Esophagus mucosa (tissue), 1 donor: ENCODE data around the gene OIP5. TPM values are rescaled to one million over a fixed set of nuclear protein-coding genes. Genes with fewer than 3 reads are reported as not detected.
"Not testable (repeated sequence)": the region's sequence is repeated elsewhere in the genome, so short reads cannot be mapped to it uniquely, and the experiment has no call there.

Experiments used
- ATAC-seq: fragments of 200-7000 bp; cut with Tn5 transposase; one replicate; pipeline ENCODE4 v1.9.1; 2020
- total RNA-seq: library from RNA; stranded (reverse); gene quantifications from one replicate; pipeline ENCODE4 v1.2.4, GENCODE V29; 2023
- donor health status: DM: yes; HTN: yes; CAD: no.

OIP5 gene
- total RNA-seq, result 6.4 TPM

GRCh38 chr15:41332194-41333025 lies at the start of gene OIP5, which contains the start of gene NUSAP1:
OIP5 (minus strand) TSS chr15:41332591; CDS start chr15:41332561, 30 bp downstream.
NUSAP1 (plus strand) TSS chr15:41332881; CDS start chr15:41332958, 77 bp downstream.
- peak; percentile 99 for ATAC-seq

GRCh38 chr15:41377978-41378377 lies 45.6 kb upstream of the OIP5 start:
- no peak for ATAC-seq

- no peak for ATAC-seq
Measured at GRCh38 chr15:41367418-41367817, 35.0 kb upstream of the OIP5 start.

- no peak for ATAC-seq
Measured at GRCh38 chr15:41354371-41354770, 22.0 kb upstream of the OIP5 start.

DNA sequence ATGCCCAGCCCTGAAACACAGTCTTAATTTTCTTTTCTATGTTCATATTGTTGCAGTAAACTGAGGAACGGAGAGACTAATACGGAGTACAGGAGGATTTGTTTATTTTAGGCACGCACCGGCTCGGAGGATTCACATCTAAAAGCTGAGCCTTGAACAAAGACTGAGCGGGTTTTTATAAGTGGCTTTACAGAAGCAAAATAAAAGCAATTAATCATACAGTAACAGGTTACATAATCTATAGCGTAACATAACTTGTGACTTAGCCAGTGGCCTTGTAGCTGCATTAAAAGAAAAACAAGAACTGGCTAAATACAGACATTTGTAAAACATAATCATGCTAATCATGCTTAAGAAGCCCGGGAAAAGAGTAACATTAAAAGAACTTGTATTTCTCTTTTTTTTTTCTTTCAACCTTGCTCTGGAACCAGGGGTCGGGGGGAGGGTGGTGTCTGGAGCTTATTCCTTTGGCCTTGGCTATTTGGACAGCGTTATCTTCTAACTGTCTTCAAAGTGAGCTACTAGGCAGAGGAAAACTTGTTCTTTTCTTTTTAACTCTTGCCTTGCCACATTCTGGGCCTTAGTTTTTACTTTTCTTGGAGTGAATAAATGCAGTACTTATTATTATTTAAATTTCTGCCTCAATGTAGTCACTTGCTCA lies 17.8 kb upstream of the OIP5 start:
- no peak for ATAC-seq

DNA sequence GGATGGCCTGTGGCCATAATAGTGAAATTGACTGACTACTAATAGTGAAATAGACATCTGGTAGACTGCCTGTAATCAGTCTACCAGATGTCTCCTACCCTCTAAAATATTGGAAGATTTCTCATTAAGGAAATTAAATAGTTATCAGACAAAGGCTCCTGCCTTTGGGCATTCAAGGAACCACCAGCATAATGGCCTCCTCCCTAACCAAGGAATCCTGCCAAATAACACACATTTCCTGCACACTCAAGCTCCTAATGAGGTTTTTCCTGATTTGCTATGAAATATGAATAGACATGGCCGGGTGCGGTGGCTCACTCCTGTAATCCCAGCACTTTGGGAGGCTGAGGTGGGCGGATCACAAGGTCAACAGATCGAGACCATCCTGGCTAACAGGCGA lies 14.8 kb upstream of the OIP5 start:
- no peak for ATAC-seq

DNA sequence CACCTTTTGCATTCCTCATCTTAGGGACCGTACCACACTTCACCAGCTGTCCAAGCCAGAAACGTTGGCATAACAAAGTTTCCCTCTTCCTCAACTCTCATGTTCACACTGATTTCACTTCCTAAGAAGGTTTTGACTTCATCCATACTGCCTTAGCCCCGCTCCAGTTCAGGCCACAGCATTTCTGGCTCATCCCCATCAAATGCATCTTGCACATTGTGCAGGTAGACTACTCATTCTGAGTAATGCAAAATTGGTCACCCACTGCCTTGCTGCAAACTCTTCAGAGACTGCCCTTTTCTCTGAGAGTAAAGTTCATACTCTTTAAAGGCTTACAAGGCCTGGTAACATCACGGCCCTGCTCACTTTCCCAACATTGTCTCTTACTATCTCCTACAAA lies 9.1 kb upstream of the OIP5 start:
- ATAC-seq, result peak; percentile 17

GRCh38 chr15:41340189-41340695 lies 7.9 kb upstream of the OIP5 start:
- no peak for ATAC-seq

DNA sequence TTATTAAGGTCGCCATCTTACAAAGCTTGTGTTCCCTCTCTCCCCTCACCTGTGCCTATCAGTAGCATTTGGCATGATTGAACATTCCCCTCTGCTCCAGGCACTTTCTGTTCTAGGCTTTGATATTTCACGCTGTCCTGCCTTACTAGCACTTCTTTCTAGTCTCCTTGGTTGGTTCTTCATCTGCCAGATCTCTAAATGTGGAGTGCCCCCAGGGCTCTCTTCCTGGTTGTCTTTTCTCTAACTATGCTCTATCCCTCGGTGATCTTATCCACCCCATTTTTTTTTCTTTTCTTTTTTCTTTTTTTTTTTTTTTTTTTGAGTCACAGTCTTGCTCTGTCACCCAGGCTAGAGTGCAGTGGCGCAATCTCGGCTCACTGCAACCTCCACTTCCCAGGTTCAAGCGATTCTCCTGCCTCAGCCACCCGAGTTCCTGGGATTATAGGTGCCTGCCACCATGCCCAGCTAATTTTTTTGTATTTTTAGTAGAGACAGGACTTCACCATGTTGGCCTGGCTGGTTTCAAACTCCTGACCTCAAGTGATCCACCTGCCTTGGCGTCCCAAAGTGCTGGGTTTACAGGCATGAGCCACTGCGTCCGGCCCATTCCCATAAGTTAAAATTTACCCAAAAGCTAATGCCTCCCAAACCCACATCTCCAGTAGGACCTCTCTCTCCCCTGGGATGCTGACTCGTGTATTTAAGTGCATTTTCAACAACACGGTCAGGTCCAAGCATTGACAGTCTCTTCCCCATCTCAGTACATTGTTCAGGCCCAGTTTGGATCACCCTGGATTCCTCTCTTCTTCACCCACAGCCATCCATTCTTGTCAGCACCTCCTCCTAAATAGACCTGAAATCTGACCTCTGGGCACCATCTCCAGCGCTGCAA lies 5.5 kb upstream of the OIP5 start:
- ATAC-seq, result no peak

DNA sequence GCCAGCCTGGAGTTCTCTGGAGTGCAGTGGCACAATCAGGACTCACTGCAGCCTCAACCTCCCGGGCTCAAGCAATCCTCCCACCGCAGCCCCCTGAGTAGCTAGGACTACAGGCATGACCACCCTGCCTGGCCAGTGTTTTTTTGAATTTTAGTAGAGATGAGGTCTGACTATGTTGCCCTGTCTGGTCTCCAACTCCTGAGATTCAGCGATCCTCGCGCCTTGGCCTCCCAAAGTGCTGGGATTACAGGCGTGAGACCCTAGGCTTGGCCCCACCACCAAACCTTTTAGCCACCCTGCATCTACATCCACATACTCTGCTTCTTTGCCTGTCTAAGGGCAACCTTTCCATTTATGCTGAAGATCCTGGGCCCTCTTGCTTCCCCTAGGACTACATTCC lies 4.7 kb upstream of the OIP5 start:
- ATAC-seq, result no peak

- no peak for ATAC-seq
Measured at GRCh38 chr15:41336549-41336948, 4.2 kb upstream of the OIP5 start.

- ATAC-seq, result no peak
Measured at GRCh38 chr15:41334293-41335120, 2.1 kb upstream of the OIP5 start.

DNA sequence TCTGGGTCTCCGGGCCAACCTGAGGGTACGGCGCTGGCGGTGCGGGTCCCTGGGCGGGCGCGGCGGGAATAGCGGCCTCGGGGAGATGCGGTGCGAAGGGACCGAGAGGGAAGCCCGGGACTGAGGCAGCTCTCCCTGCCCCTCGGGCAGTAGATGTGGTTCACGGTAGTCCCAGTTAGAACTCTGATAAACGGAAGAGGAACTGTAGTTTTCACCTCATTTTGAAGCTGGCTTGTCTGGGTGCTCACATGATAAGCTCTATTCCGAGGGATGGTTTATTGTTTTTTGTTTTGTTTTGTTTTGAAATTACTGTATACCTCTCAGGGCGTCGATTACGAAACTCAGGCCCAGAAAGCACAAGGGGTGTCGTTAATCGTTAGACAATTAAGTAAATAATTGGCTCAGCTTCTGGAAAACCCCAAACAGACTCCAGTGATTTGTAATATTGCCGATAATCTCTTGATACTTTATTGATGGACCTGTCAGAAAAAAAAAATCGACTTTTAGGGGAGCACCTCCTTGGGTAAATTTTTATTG lies 703 bp upstream of the OIP5 start:
- ATAC-seq, result peak; percentile 45

- no peak for ATAC-seq
Measured at GRCh38 chr15:41331833-41332193, 578 bp downstream of the OIP5 start.

- ATAC-seq, result no peak
Measured at GRCh38 chr15:41331281-41331680, 1.1 kb downstream of the OIP5 start.

DNA sequence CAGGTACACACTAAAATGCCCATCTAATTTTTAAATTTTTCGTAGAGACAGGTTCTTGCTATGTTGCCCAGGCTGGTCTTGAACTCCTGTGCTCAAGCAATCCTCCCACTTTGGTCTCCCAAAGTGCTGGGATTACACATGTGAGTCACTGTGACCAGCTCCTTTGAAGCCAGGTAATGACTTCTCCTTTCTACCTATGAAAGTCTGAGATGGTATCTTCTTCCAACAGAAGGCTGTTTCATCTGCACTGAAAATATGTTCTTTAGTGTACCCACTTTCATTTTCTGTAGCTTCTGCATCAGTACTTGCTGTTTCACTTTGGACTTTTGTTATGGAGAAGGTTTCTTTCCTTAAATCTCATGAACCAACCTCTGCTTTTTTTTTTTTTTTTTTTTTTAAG lies 8.8 kb downstream of the OIP5 start:
- no peak for ATAC-seq

- not testable (repeated sequence) for ATAC-seq
Measured at GRCh38 chr15:41320805-41321330, 11.5 kb downstream of the OIP5 start.

DNA sequence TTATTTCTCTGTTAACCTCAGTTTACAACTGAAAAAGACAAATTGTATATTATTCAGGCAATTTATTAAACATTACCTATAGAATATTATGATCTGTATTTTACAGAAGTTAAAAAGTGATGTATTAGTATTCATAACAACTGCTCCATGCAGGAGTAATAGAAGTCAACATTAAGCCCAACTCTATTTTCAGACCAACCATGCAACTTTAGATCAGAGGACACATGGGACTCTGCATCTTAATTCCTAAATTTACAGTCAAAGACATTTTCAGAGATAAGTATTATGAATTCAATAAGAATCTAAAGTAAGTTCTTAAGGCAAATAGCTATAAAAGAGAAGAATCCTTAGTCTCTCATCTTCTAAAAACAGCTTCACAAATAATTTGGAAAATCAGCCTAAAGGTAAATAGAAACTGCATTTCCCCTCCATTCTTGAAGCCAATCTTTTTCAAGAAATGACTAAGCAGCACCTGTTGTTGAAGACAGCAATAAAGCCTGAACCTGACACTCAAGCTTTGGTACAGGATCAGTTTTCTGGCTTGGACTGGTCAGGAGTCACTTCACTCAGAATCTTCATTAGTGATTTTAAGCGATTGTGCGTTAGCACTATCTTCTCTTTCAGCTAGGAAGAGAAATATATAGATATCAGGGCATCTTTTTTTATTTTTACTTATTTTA lies 23.0 kb downstream of the OIP5 start:
- no peak for ATAC-seq

DNA sequence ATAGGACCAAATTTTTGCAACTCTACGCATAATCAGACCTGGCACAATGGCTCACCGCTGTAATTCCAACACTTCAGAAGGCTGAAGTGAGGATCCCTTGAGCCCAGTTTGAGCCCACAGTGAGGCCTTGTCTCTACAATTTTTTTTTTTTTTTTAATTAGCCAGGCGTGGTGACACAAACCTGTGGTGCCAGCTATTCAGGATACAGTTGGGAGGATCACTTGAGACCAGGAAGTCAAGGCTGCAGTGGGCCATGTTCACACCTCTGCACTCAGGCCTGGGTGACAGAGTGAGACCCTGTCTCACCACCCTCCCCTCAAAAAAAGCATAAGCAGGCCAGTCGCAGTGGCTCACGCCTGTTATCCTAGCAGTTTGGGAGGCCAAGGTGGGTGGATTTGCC lies 24.7 kb downstream of the OIP5 start:
- ATAC-seq, result peak; percentile 50

- ATAC-seq, result no peak
Measured at GRCh38 chr15:41304149-41304770, 28.1 kb downstream of the OIP5 start.
